Stomach (tissue), 4 donors: ENCODE results near the gene TGFBR2.

Experiments used
- EP300 ChIP-seq: sonication (generic); formaldehyde crosslinking; IDR thresholded peaks from one replicate; pipeline ENCODE4 v1.6.1; 2017; ENCODE audit warnings: antibody characterized with exemption
- POLR2A ChIP-seq, 4 donors: fragments of 450-650 bp; IDR thresholded peaks; one replicate each; pipeline ENCODE4 v1.6.1; 2016; ENCODE audit warnings: antibody characterized with exemption in 4 of 4, control low read depth in 2 of 4, mild to moderate bottlenecking in 1 of 4, moderate library complexity in 1 of 4
- POLR2AphosphoS5 ChIP-seq, 3 donors: sonication (generic); formaldehyde crosslinking; IDR thresholded peaks; one replicate each; pipeline ENCODE4 v1.6.1; 2016; ENCODE audit warnings: antibody characterized with exemption in 3 of 3
- TF ChIP-seq, protein P1 (sequence below), 7 experiments: fragments of 450-650 bp in 4 of 7; fragments of 200-600 bp in 3 of 7; sonication (generic) in 3 of 7; IDR thresholded peaks; one replicate each; pipeline ENCODE4 v1.5.1; 2016 to 2019; ENCODE audit warnings: antibody characterized with exemption in 7 of 7, control low read depth in 2 of 7, mild to moderate bottlenecking in 1 of 7

DNA sequence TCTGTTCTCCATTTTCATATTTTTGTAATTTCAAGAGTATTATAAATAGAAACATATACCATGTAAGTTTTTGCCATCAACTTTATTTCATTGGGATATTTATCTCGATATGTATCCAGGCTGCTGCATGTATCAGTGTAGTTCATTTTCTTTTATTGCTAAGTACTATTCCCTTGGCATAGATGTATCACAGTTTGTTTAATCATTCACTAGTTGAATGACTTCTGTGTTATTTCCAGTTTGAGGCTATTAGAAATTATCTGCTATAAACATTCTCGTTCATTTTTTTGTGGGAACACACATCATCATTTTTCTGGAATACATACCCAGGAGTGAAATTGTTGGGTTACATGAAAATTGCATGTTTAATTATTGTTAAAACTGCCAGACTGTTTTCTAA is 18.5 kb upstream of the TGFBR2 start:
- TF ChIP-seq EP300 (no peak), POLR2A (IDR thresholded peaks at IDR 0.05) (no peak), POLR2AphosphoS5 (IDR thresholded peaks at IDR 0.05) (no peak)
- TF ChIP-seq, protein P1, sequence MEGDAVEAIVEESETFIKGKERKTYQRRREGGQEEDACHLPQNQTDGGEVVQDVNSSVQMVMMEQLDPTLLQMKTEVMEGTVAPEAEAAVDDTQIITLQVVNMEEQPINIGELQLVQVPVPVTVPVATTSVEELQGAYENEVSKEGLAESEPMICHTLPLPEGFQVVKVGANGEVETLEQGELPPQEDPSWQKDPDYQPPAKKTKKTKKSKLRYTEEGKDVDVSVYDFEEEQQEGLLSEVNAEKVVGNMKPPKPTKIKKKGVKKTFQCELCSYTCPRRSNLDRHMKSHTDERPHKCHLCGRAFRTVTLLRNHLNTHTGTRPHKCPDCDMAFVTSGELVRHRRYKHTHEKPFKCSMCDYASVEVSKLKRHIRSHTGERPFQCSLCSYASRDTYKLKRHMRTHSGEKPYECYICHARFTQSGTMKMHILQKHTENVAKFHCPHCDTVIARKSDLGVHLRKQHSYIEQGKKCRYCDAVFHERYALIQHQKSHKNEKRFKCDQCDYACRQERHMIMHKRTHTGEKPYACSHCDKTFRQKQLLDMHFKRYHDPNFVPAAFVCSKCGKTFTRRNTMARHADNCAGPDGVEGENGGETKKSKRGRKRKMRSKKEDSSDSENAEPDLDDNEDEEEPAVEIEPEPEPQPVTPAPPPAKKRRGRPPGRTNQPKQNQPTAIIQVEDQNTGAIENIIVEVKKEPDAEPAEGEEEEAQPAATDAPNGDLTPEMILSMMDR (IDR thresholded peaks at IDR 0.05), result no peak
